ENCODE data around the gene STEAP2.

Gene STEAP2

DNA sequence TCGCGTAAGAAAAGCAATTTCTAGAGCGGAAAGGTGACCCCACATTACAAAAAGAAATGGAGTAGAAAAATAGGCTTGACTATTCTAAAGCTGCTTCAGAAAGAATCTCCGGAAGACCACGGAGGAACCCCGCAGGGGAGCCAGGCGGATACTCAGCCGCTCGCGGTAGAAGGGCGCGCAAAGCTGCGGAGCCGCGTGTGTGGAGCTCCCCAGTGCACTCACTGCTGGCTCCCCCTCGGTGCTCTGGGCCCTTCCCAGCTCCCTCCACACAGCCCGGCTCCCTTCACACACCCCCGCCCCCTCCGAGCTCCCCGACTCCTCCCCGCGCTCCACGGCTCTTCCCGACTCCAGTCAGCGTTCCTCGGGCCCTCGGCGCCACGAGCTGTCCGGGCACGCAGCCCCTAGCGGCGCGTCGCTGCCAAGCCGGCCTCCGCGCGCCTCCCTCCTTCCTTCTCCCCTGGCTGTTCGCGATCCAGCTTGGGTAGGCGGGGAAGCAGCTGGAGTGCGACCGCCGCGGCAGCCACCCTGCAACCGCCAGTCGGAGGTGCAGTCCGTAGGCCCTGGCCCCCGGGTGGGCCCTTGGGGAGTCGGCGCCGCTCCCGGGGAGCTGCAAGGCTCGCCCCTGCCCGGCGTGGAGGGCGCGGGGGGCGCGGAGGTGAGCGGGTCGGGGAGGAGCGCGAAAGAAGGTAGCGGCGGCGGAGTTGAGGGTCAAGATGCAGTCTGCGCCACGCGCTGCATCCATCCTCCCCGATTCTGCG is at the start of gene STEAP2:
Gene STEAP2, plus strand, starts transcription at position 350 of the 758 bp plus-strand sequence. CDS start 13,343 bp downstream, outside the sequence.
- peak; percentile 73 for DNase-seq (ENCODE audit: low read depth)
- peak within 1 kb of the TSS; percentile 71 for H3K4me3 ChIP-seq (ENCODE audit: control insufficient read depth, low read depth, low read length)
- TF ChIP-seq, protein P1, sequence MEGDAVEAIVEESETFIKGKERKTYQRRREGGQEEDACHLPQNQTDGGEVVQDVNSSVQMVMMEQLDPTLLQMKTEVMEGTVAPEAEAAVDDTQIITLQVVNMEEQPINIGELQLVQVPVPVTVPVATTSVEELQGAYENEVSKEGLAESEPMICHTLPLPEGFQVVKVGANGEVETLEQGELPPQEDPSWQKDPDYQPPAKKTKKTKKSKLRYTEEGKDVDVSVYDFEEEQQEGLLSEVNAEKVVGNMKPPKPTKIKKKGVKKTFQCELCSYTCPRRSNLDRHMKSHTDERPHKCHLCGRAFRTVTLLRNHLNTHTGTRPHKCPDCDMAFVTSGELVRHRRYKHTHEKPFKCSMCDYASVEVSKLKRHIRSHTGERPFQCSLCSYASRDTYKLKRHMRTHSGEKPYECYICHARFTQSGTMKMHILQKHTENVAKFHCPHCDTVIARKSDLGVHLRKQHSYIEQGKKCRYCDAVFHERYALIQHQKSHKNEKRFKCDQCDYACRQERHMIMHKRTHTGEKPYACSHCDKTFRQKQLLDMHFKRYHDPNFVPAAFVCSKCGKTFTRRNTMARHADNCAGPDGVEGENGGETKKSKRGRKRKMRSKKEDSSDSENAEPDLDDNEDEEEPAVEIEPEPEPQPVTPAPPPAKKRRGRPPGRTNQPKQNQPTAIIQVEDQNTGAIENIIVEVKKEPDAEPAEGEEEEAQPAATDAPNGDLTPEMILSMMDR (IDR thresholded peaks at IDR 0.05; ENCODE audit: control insufficient read depth, insufficient read depth, low read depth, low read length, missing control alignments): peak; percentile 63

- TF ChIP-seq, protein P1 (IDR thresholded peaks at IDR 0.05; ENCODE audit: control insufficient read depth, insufficient read depth, low read depth, low read length, missing control alignments): no peak
- no peak overlapping the region for H3K4me3 ChIP-seq (ENCODE audit: control insufficient read depth, low read depth, low read length)
- no peak for DNase-seq (ENCODE audit: low read depth)
Observed at GRCh38 chr7:90163534-90163933, 48.0 kb upstream of the STEAP2 start.

DNA sequence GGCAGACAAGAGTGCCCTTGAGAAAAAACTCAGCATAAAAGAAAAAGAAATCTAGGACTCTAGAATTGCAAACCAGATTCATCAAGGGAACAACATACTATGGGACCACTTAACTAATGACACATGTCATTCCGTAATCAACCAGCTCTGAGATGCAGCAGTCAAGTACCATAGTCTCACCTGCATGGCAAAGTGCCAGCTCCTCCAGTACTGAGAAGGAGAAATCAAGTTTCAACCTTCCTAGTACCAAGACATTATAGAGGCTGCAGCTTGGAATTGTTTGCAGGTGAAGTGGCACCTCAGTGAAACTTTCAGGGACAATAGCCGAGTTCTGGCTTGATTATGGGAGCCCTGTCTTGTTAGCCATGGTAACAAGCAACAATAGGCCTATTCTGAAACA is 45.8 kb upstream of the STEAP2 start:
- no peak overlapping the region for H3K4me3 ChIP-seq (ENCODE audit: control insufficient read depth, low read depth, low read length)
- DNase-seq (ENCODE audit: low read depth): no peak
- TF ChIP-seq, protein P1 (IDR thresholded peaks at IDR 0.05; ENCODE audit: control insufficient read depth, insufficient read depth, low read depth, low read length, missing control alignments): no peak

GRCh38 chr7:90166153-90166552 is 45.4 kb upstream of the STEAP2 start:
- TF ChIP-seq, protein P1 (IDR thresholded peaks at IDR 0.05; ENCODE audit: control insufficient read depth, insufficient read depth, low read depth, low read length, missing control alignments): no peak
- DNase-seq (ENCODE audit: low read depth): no peak
- no peak overlapping the region for H3K4me3 ChIP-seq (ENCODE audit: control insufficient read depth, low read depth, low read length)

DNA sequence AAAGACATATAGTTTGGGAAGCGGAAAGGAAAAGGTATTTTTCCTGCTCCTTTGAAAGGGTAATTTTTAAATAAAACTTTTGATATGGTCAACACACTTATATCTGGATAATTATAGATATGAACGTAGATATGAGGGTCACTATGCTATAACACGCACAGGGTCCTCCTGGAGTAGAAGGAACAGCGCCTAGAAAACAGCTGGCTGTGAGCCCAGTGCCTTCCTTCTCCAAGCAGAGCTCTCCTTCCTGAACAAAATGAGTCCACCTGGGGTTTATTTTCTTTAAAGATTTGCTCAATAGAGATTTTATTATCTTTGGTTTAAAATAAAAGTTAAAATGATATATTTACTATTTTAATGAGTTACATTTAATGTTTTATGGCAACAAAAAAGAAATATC is 44.2 kb upstream of the STEAP2 start:
- TF ChIP-seq, protein P1 (IDR thresholded peaks at IDR 0.05; ENCODE audit: control insufficient read depth, insufficient read depth, low read depth, low read length, missing control alignments): no peak
- H3K4me3 ChIP-seq (ENCODE audit: control insufficient read depth, low read depth, low read length): no peak overlapping the region
- no peak for DNase-seq (ENCODE audit: low read depth)

- no peak overlapping the region for H3K4me3 ChIP-seq (ENCODE audit: control insufficient read depth, low read depth, low read length)
- TF ChIP-seq, protein P1 (IDR thresholded peaks at IDR 0.05; ENCODE audit: control insufficient read depth, insufficient read depth, low read depth, low read length, missing control alignments): no peak
- DNase-seq (ENCODE audit: low read depth): no peak
Observed at GRCh38 chr7:90169891-90170290, 41.6 kb upstream of the STEAP2 start.
